SU-DHL-6 (cell line): ENCODE measurements around the gene ADGRG1.

ENCODE experiments used
- H2AFZ ChIP-seq: fragments of 200-600 bp; sonication (generic); 2 replicates; pipeline ENCODE4 v1.6.1; 2014; ENCODE audit warnings: low read depth, mild to moderate bottlenecking, moderate library complexity, mixed read lengths, antibody characterized with exemption, low read length; ENCODE audit not compliant: severe bottlenecking
- H3F3A ChIP-seq: fragments of 200-600 bp; shearing (Covaris generic); 2 replicates; pipeline ENCODE4 v1.6.0; 2016; ENCODE audit warnings: antibody characterized with exemption, mild to moderate bottlenecking; ENCODE audit not compliant: insufficient read depth
- H3K27ac ChIP-seq: fragments of 200-600 bp; sonication (generic); 2 replicates; pipeline ENCODE4 v1.5.1; 2016; ENCODE audit warnings: low read depth, mild to moderate bottlenecking, low read length, moderate library complexity, mixed read lengths
- H3K27me3 ChIP-seq: fragments of 200-600 bp; sonication (generic), shearing (Covaris generic); 2 replicates; pipeline ENCODE4 v1.6.0; 2014; ENCODE audit warnings: mild to moderate bottlenecking, low read length
- H3K36me3 ChIP-seq: fragments of 200-600 bp; sonication (generic); 2 replicates; pipeline ENCODE4 v1.6.1; 2014; ENCODE audit warnings: mild to moderate bottlenecking, low read length, mixed read lengths
- H3K4me2 ChIP-seq: fragments of 300-600, 200-600 bp; shearing (Covaris generic), sonication (generic); 2 replicates; pipeline ENCODE4 v1.6.0; 2014; ENCODE audit warnings: low read length, low read depth, mild to moderate bottlenecking; ENCODE audit not compliant: poor library complexity, severe bottlenecking
- H3K4me3 ChIP-seq: fragments of 200-600 bp; sonication (generic); 2 replicates; pipeline ENCODE4 v1.5.1; 2014; ENCODE audit warnings: antibody characterized with exemption, low read length, mild to moderate bottlenecking, mixed read lengths; ENCODE audit not compliant: insufficient read depth, poor library complexity, severe bottlenecking
- H3K79me2 ChIP-seq: fragments of 200-600 bp; sonication (generic); 2 replicates; pipeline ENCODE4 v1.6.1; 2014; ENCODE audit warnings: mild to moderate bottlenecking, low read length, moderate library complexity; ENCODE audit not compliant: insufficient read depth
- H3K9ac ChIP-seq: fragments of 200-600 bp; sonication (generic); 2 replicates; pipeline ENCODE4 v1.7.0; 2014; ENCODE audit warnings: mild to moderate bottlenecking, low read length
- H3K9me2 ChIP-seq: fragments of 200-600 bp; sonication (generic); replicated peaks from 2 replicates; pipeline ENCODE4 v1.6.1; 2014; ENCODE audit warnings: low read length; ENCODE audit not compliant: insufficient read depth
- H3K9me3 ChIP-seq: fragments of 200-600 bp; sonication (generic); 2 replicates; pipeline ENCODE4 v1.6.1; 2014; ENCODE audit warnings: low read length, mixed read lengths; ENCODE audit not compliant: insufficient read depth
- H4K20me1 ChIP-seq: fragments of 200-600 bp; sonication (generic); 2 replicates; pipeline ENCODE4 v1.6.1; 2014; ENCODE audit warnings: low read depth, mild to moderate bottlenecking, antibody characterized with exemption, low read length, moderate library complexity, mixed read lengths
- EZH2phosphoT487 ChIP-seq: fragments of 200-600 bp; sonication (generic), shearing (Covaris generic); conservative IDR thresholded peaks from 2 replicates; pipeline ENCODE4 v1.6.1; 2018; ENCODE audit warnings: mild to moderate bottlenecking, antibody characterized with exemption, low read length, moderate library complexity, mixed read lengths
- TF ChIP-seq, protein P1 (sequence below): fragments of 200-600 bp; sonication (generic); IDR thresholded peaks from one replicate; pipeline ENCODE4 v1.5.1; 2017; ENCODE audit warnings: antibody characterized with exemption, mild to moderate bottlenecking, low read length, moderate library complexity; ENCODE audit not compliant: insufficient read depth, poor library complexity, severe bottlenecking

The ADGRG1 gene

DNA sequence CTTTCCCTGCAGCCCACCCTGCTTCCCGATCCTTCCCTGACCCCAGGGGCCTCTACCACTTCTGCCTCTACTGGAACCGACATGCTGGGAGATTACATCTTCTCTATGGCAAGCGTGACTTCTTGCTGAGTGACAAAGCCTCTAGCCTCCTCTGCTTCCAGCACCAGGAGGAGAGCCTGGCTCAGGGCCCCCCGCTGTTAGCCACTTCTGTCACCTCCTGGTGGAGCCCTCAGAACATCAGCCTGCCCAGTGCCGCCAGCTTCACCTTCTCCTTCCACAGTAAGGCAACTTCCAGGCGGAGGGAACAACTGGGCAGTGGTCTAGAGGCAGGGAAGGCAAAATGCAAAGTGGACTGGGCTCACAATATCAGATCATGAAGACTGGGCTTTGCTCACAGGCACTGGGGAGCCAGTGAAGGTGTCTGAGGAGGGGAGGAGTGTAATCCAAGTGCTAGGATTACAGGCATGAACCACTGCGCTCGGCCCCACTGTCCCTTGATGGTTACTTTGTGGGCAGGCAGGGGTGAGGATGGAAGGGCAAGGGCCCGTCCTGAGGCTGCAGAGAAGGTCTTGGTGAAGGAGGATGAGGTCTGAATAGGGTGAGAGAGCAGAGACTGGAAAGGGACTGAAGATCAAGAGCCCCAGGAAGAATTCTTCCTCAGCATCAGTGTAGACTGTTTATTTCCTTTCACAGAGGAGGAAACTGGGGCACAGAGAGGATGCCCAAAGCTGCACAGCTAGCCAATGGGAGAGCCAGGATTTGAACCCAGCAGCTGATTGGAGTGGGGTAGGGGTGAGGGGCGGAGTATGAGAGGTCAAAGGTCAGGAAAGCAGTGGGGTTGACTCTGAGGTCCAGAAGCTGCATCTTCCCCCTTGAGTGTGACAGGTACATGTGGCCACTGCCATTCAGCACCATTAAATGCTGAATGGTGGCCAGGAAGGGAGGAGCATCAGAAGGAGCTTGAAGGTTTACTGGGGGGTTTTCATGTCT is 23.2 kb downstream of the ADGRG1 start:
- Histone ChIP-seq H4K20me1 (no peaks in the 10 kb centered on the region), H2AFZ (no peak overlapping the region), H3K27me3 (no peaks in the 10 kb centered on the region), H3K4me3 (no peak overlapping the region), H3K9me3 (no peaks in the 10 kb centered on the region), H3K9ac (no peak overlapping the region), H3K27ac (no peak overlapping the region), H3F3A (no peaks in the 10 kb centered on the region), H3K9me2 (no peaks in the 10 kb centered on the region), H3K79me2 (no peaks in the 10 kb centered on the region), H3K36me3 (no peaks in the 10 kb centered on the region), H3K4me2 (no peak overlapping the region)
- TF ChIP-seq EZH2phosphoT487 = no peak
- TF ChIP-seq, protein P1, sequence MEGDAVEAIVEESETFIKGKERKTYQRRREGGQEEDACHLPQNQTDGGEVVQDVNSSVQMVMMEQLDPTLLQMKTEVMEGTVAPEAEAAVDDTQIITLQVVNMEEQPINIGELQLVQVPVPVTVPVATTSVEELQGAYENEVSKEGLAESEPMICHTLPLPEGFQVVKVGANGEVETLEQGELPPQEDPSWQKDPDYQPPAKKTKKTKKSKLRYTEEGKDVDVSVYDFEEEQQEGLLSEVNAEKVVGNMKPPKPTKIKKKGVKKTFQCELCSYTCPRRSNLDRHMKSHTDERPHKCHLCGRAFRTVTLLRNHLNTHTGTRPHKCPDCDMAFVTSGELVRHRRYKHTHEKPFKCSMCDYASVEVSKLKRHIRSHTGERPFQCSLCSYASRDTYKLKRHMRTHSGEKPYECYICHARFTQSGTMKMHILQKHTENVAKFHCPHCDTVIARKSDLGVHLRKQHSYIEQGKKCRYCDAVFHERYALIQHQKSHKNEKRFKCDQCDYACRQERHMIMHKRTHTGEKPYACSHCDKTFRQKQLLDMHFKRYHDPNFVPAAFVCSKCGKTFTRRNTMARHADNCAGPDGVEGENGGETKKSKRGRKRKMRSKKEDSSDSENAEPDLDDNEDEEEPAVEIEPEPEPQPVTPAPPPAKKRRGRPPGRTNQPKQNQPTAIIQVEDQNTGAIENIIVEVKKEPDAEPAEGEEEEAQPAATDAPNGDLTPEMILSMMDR = no peak

DNA sequence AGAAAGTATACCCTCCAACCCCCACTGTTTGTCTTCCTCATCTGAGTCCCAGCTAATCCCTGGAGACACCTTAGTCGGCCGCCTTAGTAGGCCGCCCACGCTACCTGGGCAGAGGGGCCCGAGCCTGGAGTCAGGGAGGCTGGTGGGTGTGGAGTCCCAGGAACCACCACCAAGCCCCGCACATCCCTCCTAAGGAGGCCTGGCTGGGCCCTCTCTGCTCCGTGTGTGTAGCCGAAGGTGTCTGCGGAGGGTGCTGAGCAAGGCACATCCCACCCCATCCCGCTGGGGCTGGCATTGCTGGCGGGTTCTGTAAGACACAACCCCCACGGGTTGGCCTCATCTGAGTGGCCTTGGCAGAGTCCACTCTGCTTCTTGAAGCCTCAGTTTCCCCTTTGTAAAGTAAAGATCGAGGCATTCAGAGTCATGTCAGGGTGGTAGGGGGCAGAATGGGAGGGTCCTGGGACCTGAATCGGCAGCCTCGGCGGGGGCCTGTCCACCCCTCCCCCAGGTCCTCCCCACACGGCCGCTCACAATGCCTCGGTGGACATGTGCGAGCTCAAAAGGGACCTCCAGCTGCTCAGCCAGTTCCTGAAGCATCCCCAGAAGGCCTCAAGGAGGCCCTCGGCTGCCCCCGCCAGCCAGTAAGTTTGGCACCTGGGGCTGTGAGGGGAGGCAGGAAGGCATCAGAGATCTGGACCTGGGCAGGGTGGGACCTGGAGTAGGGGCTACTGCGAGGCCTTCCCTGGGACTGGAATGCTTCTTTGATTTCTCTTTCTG is 24.5 kb downstream of the ADGRG1 start:
- no peak overlapping the region for H3K27ac ChIP-seq
- TF ChIP-seq EZH2phosphoT487 = no peak
- TF ChIP-seq, protein P1 = no peak
- H3K4me2 ChIP-seq = no peak overlapping the region

DNA sequence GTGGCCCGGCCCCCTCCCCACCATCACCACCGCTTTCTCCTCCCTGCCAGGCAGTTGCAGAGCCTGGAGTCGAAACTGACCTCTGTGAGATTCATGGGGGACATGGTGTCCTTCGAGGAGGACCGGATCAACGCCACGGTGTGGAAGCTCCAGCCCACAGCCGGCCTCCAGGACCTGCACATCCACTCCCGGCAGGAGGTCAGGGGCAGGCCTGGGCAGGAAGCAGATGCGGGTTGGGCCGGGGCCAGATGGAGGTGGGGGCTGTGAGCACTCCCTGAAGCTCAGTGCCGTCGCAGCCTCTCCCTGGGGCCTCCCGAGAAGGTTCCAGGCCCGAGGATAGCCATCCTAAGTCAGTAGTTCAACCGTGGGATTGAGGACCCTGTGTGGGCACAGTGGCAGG is 25.5 kb downstream of the ADGRG1 start:
- no peaks in the 10 kb centered on the region for H3K27me3 ChIP-seq
- TF ChIP-seq, protein P1 = no peak
- no peak for TF ChIP-seq EZH2phosphoT487
- H3K4me3 ChIP-seq = no peak overlapping the region
- H3K4me2 ChIP-seq = no peak overlapping the region
- H3K9me2 ChIP-seq = no peaks in the 10 kb centered on the region
- H3K9ac ChIP-seq = no peak overlapping the region
- no peaks in the 10 kb centered on the region for H3K36me3 ChIP-seq
- H3F3A ChIP-seq = no peaks in the 10 kb centered on the region
- H3K9me3 ChIP-seq = no peaks in the 10 kb centered on the region
- no peak overlapping the region for H2AFZ ChIP-seq
- no peaks in the 10 kb centered on the region for H3K79me2 ChIP-seq
- no peak overlapping the region for H3K27ac ChIP-seq
- no peaks in the 10 kb centered on the region for H4K20me1 ChIP-seq

More for the DNA sequence above, 24.5 kb downstream of the ADGRG1 start:
- no peaks in the 10 kb centered on the region for H3K9me2 ChIP-seq
- no peaks in the 10 kb centered on the region for H3F3A ChIP-seq
- H3K36me3 ChIP-seq = no peaks in the 10 kb centered on the region
- no peak overlapping the region for H3K9ac ChIP-seq
- no peaks in the 10 kb centered on the region for H3K9me3 ChIP-seq
- no peaks in the 10 kb centered on the region for H4K20me1 ChIP-seq
- H2AFZ ChIP-seq = no peak overlapping the region
- H3K79me2 ChIP-seq = no peaks in the 10 kb centered on the region
- no peaks in the 10 kb centered on the region for H3K27me3 ChIP-seq
- H3K4me3 ChIP-seq = no peak overlapping the region
